Activated CD4-positive, CD25-positive, alpha-beta regulatory T cell treated with anti-CD3 and anti-CD28 coated beads, Interleukin-2, amount 50 U/mL, for 16 hours (primary cell): Measurements from ENCODE around the gene MAD2L1.
"Not testable (repeated sequence)": the region's sequence is repeated elsewhere in the genome, so short reads cannot be mapped to it uniquely, and the experiment has no call there.

ENCODE experiments used
- DNase-seq: peaks from one replicate; pipeline ENCODE4 v3.0.0-alpha.2; 2020; ENCODE audit warnings: low read depth, low spot score

MAD2L1 gene

GRCh38 chr4:120066517-120067340, at the start of gene MAD2L1:
MAD2L1 (minus strand) TSS chr4:120066848; CDS start chr4:120066734, 114 bp downstream.
- DNase-seq: peak; percentile 98

DNA sequence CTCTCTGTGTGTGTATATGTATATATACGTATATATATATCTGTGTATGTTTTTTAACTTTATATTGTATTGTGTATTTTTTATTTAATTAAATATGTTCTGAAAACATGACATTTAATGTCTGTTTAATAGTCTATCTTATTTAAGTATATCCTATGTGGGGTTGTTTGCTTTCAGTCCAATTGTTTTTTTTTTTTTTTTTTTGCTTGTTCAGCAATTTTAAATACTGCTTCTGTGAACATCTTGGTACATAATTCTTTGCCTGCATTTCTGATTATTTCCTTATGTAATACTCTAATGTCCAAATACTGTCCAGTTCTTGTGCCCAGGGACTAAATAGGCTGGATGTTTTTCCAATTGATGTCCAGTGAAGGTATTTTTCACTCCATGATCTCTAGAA, 45.1 kb upstream of the MAD2L1 start:
- DNase-seq: no peak

DNA sequence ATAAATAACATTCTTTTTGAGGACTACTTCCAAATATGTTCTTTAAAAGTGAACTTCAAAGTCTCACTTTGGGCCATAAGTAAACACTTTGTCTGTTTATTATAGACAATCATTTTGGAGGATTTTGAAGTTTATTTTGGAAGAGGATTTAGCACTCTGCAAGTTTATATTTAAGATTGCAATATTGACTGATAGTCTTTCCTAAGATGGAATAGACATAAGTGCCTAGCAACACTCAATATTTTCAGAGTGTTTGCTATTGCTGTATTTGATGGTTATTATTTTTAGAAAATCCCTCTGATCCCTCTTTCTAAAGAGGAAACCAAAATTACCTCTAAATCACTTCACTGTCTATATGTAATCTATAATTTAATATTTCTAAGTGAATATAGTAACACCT, 42.8 kb upstream of the MAD2L1 start:
- DNase-seq: no peak

- DNase-seq: no peak
Observed at GRCh38 chr4:120105472-120105871, 38.8 kb upstream of the MAD2L1 start.

DNA sequence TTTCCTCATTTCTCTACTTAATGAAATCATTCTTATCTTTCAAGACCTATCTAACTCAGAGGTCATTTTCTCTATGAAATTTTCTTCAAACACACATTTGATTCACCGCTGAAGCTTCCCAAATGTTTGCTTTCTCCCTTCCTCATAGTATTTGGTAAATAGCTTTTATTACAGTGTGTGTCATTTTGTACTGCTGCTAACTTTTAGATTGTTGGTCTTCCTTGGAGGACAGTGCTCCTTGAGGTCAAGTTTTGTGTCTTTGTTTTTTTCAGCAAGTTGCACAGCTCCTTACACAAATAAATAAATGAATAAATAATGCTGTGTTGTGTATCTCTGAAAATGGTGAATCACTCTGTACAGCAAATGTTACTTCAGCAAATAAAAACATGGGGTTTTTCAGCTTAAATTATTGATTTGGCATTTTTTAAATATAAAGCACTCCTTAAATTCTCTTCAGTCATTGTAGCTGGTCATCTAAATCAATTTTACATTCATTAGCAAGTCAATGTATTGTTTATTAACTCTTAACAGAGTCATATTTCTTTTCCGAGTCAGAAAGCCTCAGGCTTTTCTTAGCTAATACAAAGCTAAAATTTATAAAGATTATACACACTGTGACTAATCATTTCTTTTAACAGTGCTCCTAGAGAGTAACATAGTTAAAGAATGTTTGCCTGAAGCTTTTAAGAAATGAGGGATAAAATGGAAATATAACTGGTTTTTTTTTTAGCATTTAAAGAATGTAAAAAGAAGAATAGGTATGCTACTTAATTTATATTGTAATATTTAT, 30.1 kb upstream of the MAD2L1 start:
- no peak for DNase-seq

DNA sequence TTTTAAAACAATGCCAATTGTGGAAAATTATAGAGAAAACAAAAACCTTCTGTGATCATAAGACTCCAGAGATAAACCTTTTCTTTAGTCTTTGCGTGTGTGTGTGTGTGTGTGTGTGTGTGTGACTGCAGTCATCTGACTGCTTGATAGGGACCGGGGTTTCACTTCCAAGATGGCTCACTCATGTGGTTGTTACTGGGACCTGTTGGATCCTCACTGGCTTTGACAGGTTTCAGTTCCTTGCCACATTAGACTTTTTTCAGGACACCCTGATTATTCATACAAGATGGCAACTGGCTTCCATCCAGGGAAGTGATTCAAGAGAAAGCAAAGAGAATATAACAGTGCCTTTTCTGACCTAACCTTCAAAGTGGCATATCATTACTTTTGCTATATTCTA, 21.9 kb upstream of the MAD2L1 start:
- DNase-seq: no peak

- DNase-seq: not testable (repeated sequence)
Observed at GRCh38 chr4:120088066-120088465, 21.4 kb upstream of the MAD2L1 start.

DNA sequence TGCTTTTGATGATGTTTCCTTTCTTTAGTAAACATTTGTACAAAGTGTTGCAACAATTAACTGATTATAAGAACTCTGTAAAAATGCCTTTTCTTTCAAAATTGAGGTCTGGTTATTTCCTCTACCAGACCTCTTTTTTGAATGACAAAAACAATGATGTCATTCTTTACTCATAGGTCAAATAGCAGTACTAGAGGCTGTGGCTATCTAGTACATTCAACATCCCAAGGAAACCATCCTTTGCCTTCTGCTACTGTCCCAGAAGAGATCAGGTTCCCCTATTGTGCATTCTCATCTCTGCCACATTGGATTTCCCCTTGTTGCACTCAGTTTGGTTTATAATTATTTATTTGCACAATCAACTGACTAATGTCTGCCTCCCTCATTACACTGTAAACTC, 19.1 kb upstream of the MAD2L1 start:
- DNase-seq: no peak

- DNase-seq: no peak
Observed at GRCh38 chr4:120084327-120084726, 17.7 kb upstream of the MAD2L1 start.

DNA sequence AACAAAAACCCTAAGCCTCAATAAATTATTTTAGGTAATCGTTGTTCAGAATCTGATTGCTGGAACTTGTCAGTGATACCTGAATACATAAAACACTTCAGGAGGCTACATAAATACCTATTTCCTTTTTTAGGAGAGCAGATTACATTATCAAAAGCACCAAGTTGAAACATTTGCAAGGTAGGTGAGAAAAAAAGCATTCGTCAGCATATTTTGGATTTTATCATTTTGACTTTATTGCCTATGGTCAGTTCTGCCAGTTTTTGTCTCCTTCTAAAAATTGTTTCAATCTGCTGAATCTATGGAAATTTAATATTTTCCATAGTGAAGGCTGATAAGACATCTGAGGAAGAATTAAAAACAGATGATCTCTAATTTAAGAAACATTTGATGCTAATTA, 16.5 kb upstream of the MAD2L1 start:
- DNase-seq: no peak

DNA sequence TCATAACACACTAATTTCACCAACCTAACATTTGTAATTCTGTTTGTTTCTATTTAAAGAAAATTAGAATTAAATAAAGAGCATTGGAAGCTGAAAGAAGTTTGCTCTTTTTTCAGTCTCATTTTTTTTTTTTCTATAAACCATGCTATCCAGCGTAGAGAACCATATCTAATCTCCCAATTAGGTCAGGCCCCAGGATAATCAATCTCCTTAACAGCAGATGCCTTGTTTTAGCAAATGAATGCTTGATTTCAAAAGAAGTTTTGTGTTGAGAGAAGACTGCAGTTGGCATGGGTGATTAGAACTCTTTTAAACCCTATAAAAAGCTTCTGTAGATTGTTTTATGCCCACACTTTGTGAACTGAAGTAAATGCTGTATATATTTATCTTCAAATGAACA, 15.6 kb upstream of the MAD2L1 start:
- DNase-seq: no peak

DNA sequence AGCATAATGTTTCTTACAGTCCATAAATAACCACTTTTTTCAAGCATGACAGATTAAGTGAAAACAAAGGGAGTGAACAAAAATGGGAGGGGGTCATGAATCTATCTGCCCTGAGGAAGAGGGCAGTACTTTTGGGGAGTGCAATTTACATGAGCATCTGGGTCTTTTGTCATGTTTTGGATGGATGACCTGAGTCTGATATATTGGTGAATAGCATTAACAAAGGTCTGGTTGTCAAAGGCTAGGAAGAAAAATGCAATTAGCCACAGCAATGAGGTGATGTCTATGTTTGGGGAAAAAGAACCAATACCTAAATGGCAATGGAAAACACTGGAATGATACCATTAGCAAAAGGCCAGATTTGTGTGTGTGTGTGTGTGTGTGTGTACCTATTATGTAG, 15.1 kb upstream of the MAD2L1 start:
- no peak for DNase-seq

DNA sequence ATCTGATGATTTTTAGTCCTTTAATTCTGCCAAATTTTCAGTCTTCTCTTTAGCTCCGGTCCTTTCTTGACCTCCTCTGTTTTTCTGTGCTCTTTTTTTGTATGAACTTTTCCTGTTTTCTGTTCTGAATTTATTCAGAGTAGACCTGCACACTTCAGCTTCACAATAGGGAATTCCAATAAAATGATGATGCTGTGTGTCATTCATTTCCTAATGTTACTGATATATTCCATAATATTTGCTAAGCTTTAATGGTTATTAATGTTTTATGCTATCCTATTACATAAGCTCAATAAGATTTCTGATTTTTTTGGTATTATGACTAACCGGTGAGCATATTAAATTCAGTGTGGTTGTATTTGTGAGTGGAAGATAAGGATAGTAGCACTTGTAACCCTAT, 13.9 kb upstream of the MAD2L1 start:
- no peak for DNase-seq

DNA sequence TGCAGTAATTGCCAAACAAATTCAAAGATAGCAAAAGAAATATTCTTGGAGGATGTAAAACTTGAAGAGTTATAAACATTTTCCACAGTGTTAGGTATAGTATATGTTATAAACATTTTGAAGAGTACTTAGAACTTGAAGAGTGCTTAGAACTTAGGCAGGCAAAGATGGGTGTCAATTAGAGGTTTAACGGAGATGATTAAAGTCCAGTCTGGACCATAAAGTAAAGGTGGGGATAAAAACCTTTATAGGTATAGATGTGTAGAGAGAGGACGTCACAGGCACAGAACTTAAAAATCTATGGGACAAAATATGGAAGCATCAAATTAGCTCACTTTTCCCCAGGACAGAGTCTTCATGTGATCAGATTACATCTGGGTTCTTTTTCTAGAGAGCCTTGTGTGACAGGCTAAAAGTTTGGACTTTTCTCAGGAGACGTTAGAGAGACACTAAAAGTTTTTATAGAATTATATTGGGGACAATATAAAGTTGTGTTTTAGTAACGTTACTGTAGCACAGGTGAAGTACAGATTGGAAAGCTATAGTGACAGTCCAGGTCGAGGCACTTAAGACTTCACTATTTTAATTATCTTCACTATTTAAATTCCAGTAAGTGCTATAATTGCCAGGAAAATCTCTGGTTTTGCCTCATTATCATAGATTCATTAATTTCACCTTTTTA, 13.3 kb upstream of the MAD2L1 start:
- no peak for DNase-seq

DNA sequence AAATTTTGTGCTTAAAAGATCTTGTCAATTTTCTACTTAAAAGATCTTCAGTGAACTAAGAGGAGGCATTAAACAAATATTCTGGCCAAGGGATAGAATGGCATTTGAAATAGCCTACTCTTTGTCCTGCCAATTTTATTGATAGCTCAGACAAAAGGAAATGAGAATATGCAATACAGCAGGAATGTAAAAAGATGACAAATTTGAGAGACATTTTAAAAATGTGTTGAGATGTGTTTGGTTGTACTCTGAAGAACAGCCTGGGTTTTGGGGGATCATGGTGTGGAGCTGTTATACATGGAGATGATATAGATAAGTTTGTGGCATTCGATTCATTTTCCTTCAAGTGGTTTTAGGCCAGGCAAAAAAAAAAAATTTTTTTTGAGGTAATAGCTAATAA, 11.6 kb upstream of the MAD2L1 start:
- no peak for DNase-seq

GRCh38 chr4:120071192-120071795, 4.6 kb upstream of the MAD2L1 start:
- DNase-seq: peak; percentile 16

GRCh38 chr4:120070196-120070595, 3.5 kb upstream of the MAD2L1 start:
- no peak for DNase-seq

DNA sequence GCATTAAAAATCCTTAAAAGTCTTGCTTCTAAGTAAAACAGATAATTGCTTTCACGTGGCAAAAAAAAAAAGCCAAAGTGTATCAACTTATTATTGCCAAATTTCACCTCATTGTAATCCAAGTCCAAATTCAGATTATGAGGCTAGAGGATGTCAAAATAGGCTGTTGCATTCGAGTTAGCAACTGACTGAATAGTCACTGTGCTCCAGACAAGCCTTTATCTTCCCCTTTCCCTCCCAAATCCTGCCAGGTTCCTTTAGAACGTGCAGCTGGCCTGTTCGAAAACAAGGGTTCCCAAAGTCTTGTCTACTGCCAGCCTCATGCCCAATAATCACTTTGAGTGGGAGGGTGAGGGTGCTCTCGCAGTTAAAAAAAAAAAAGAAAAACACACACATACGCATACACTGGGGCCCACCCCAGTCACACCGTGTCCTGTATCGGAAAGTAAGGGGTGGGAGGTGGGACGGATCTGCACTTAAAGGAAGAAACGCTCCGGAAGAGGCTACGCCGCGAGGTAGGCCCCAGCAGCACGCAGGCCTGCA, 603 bp downstream of the MAD2L1 start:
- no peak for DNase-seq

DNA sequence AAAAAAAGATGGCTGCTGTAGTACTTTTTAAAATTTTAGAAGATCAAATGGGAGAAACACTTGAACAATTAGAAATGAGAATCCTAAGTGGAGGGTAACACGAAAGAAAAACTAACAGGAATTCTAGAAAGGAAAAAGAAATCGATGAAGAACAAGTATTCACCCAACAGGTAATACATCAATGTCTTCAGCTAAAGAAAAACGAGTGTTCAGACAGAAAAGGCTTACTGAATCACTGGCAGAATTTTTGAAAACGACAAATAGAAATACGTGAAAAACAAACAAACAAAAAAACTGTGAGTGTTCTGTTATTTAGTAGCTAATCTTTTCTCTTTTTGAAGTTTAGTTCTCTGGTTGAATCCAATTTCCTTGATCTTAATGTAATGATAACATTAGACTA, 1.8 kb downstream of the MAD2L1 start:
- no peak for DNase-seq

DNA sequence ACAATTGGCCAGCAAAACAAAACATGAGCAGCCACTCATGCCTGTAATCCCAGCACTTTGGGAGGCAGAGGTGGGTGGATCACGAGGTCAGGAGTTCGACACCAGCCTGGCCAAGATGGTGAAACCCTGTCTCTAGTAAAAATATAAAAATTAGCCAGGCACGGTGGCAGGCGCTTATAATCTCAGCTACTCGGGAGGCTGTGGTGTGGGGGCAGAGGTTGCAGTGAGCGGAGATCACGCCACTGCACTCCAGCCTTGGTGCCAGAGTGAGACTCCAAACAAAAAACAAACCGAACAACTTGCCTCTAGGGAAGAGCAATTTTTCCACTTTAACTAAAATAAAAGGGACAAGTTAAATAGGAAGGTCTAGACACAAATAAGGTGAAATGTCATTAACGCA, 2.9 kb downstream of the MAD2L1 start:
- DNase-seq: not testable (repeated sequence)

DNA sequence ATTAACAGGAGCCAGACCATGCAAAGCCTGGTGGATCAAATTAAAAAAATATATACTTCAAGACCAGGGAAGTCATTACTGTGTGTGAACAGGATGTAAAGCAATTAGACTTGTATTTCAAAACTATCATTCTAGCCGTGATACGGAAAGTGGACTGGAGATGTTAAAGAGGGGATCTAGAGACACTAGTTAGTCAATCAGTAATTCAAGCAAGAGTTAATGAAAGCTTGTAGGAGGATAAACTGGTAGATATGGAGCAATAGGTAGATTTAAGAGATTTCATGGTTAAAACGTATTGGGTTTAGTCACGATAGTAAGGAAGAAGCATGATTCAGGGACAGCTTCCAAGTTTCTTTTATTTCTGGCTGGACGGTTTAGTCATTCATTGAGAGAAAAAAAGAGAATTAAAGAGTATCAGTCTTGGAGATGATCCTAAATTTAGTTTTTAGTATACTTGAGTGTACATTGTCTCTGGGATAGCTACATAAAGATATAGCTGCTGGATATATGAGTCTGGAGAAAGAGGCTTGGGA, 3.9 kb downstream of the MAD2L1 start:
- no peak for DNase-seq
